HepG2 (cell line): ENCODE measurements around the gene LSM2. TPM values are rescaled to one million over a fixed set of nuclear protein-coding genes. Genes with fewer than 3 reads are reported as not detected.

Experiments used
- CBX5 ChIP-seq: sonication (generic); formaldehyde crosslinking; IDR thresholded peaks from 2 replicates; pipeline ENCODE4 v1.4.0; 2020; ENCODE audit warnings: missing genetic modification reagents, borderline replicate concordance
- ETV5 ChIP-seq: IDR thresholded peaks from 2 replicates; pipeline ENCODE4 v1.6.1; 2018; ENCODE audit warnings: missing biosample characterization, missing genetic modification reagents, inconsistent platforms, borderline replicate concordance
- MTF1 ChIP-seq: sonication (generic); formaldehyde crosslinking; IDR thresholded peaks from 2 replicates; pipeline ENCODE4 v1.5.0; 2020; ENCODE audit warnings: missing genetic modification reagents
- NFIB ChIP-seq: sonication (generic); formaldehyde crosslinking; IDR thresholded peaks from 2 replicates; pipeline ENCODE4 v1.9.0; 2021; ENCODE audit warnings: missing genetic modification reagents, mild to moderate bottlenecking, borderline replicate concordance
- RAD21 ChIP-seq: fragments of 450-650 bp; formaldehyde crosslinking; IDR thresholded peaks from 2 replicates; pipeline ENCODE4 v1.5.0; 2020; ENCODE audit warnings: mild to moderate bottlenecking
- RFX3 ChIP-seq: IDR thresholded peaks from 2 replicates; pipeline ENCODE4 v1.6.1; 2016; ENCODE audit warnings: missing biosample characterization, missing genetic modification reagents
- TRIM24 ChIP-seq: sonication (generic); formaldehyde crosslinking; IDR thresholded peaks from 2 replicates; pipeline ENCODE4 v1.8.0; 2022; ENCODE audit warnings: mild to moderate bottlenecking, missing genetic modification reagents
- ZMYM4 ChIP-seq: sonication (generic); formaldehyde crosslinking; IDR thresholded peaks from 2 replicates; pipeline ENCODE4 v1.8.1; 2023; ENCODE audit warnings: mild to moderate bottlenecking, missing genetic modification reagents
- ZNF17 ChIP-seq: sonication (generic); formaldehyde crosslinking; IDR thresholded peaks from 2 replicates; pipeline ENCODE4 v1.5.0; 2020; ENCODE audit warnings: mild to moderate bottlenecking, missing genetic modification reagents
- ZNF329 ChIP-seq: sonication (generic); formaldehyde crosslinking; IDR thresholded peaks from 2 replicates; pipeline ENCODE4 v1.9.0; 2021; ENCODE audit warnings: low read depth, mild to moderate bottlenecking, missing genetic modification reagents
- ZNF484 ChIP-seq: sonication (generic); formaldehyde crosslinking; IDR thresholded peaks from 2 replicates; pipeline ENCODE4 v1.5.1; 2020; ENCODE audit warnings: mild to moderate bottlenecking, low read depth, missing genetic modification reagents, borderline replicate concordance
- polyA plus RNA-seq, 8 experiments: library from polyadenylated mRNA; depleted of rRNA in 3 of 8; stranded (reverse) in 7 of 8; unstranded in 1 of 8; fragments of >200 nt; fragmentation: Illumina TruSeq in 4 of 8; extraction: Trizol in 4 of 8; gene quantifications; 2 replicates each; pipeline versions ENCODE4 v1.2.1 to v1.2.3, GENCODE V29; 2011 to 2016; ENCODE audit warnings: low read depth in 4 of 8, missing spikeins in 1 of 8, mixed read lengths in 1 of 8; ENCODE audit not compliant: insufficient read depth in 1 of 8
- total RNA-seq, 5 experiments: library from RNA; depleted of rRNA; stranded (reverse); fragments of >200 nt; fragmentation: Illumina TruSeq; extraction: Trizol; gene quantifications; 2 replicates each; pipeline ENCODE4 v1.2.3, GENCODE V29; 2016; ENCODE audit warnings: low read depth in 1 of 5
- TF ChIP-seq, protein P1 (sequence below): sonication (generic); formaldehyde crosslinking; IDR thresholded peaks from 2 replicates; pipeline ENCODE4 v1.4.0; 2020; ENCODE audit warnings: low read depth, mild to moderate bottlenecking, missing genetic modification reagents
- TF ChIP-seq, protein P2 (sequence below): sonication (generic); formaldehyde crosslinking; IDR thresholded peaks from 2 replicates; pipeline ENCODE4 v1.5.1; 2020; ENCODE audit warnings: mild to moderate bottlenecking, missing genetic modification reagents, borderline replicate concordance
- TF ChIP-seq, protein P3 (sequence below): sonication (generic); formaldehyde crosslinking; IDR thresholded peaks from 2 replicates; pipeline ENCODE4 v1.4.0; 2020; ENCODE audit warnings: mild to moderate bottlenecking, missing genetic modification reagents
- TF ChIP-seq, protein P4 (sequence below): sonication (generic); formaldehyde crosslinking; IDR thresholded peaks from 2 replicates; pipeline ENCODE4 v1.4.0; 2020; ENCODE audit warnings: missing genetic modification reagents
- TF ChIP-seq, protein P5 (sequence below): sonication (generic); formaldehyde crosslinking; IDR thresholded peaks from 2 replicates; pipeline ENCODE4 v1.4.0; 2020; ENCODE audit warnings: missing genetic modification reagents
- TF ChIP-seq, protein P6 (sequence below): sonication (generic); formaldehyde crosslinking; conservative IDR thresholded peaks from 2 replicates; pipeline ENCODE4 v1.5.0; 2020; ENCODE audit warnings: missing genetic modification reagents

Gene LSM2
- total and polyA plus RNA-seq, 2 of the 13 experiments (the other 11 are each of a cell fraction or from before 2014, with no cell fraction given), result 69.4 to 90.5 TPM

DNA sequence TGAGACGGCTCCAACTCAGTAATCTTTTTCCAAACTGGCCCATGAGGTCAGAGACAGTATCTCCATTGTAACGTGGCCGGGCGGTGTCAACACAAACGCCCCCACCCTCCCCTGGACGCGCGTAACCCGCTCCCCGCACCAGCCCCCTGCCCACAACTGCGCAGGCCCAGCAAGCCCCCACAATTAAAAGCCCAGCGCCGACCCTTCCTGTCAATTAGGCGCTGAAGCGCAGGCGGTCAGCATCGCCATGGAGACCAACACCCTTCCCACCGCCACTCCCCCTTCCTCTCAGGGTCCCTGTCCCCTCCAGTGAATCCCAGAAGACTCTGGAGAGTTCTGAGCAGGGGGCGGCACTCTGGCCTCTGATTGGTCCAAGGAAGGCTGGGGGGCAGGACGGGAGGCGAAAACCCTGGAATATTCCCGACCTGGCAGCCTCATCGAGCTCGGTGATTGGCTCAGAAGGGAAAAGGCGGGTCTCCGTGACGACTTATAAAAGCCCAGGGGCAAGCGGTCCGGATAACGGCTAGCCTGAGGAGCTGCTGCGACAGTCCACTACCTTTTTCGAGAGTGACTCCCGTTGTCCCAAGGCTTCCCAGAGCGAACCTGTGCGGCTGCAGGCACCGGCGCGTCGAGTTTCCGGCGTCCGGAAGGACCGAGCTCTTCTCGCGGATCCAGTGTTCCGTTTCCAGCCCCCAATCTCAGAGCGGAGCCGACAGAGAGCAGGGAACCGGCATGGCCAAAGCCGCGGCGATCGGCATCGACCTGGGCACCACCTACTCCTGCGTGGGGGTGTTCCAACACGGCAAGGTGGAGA lies 8.5 kb upstream of the LSM2 start, which contains the start of the genes HSPA1A and HSPA1L (continued):
- TF ChIP-seq, protein P1, sequence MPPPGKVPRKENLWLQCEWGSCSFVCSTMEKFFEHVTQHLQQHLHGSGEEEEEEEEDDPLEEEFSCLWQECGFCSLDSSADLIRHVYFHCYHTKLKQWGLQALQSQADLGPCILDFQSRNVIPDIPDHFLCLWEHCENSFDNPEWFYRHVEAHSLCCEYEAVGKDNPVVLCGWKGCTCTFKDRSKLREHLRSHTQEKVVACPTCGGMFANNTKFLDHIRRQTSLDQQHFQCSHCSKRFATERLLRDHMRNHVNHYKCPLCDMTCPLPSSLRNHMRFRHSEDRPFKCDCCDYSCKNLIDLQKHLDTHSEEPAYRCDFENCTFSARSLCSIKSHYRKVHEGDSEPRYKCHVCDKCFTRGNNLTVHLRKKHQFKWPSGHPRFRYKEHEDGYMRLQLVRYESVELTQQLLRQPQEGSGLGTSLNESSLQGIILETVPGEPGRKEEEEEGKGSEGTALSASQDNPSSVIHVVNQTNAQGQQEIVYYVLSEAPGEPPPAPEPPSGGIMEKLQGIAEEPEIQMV, result 0 out of 2 replicates have a peak, but pooled peaks have one; percentile 44
- TF ChIP-seq NFIB (no peak), RAD21 (CRISPR knock-in tag) (peak; percentile 22; the same call in 1 of the 2 replicates), TRIM24 (no peak), ZNF484 (CRISPR knock-in tag) (no peak), ZNF329 (CRISPR knock-in tag) (no peak), ZNF17 (CRISPR knock-in tag) (no peak), CBX5 (CRISPR knock-in tag) (no peak), RFX3 (peak; percentile 64), MTF1 (CRISPR knock-in tag) (no peak), ETV5 (peak; percentile 64), ZMYM4 (CRISPR knock-in tag) (peak; percentile 81)
- TF ChIP-seq, protein P2, sequence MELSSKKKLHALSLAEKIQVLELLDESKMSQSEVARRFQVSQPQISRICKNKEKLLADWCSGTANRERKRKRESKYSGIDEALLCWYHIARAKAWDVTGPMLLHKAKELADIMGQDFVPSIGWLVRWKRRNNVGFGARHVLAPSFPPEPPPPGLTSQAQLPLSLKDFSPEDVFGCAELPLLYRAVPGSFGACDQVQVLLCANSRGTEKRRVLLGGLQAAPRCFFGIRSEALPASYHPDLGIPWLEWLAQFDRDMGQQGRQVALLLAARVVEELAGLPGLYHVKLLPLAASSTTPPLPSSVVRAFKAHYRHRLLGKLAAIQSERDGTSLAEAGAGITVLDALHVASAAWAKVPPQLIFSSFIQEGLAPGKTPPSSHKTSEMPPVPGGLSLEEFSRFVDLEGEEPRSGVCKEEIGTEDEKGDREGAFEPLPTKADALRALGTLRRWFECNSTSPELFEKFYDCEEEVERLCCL (CRISPR knock-in tag), result no peak
- TF ChIP-seq, protein P3, sequence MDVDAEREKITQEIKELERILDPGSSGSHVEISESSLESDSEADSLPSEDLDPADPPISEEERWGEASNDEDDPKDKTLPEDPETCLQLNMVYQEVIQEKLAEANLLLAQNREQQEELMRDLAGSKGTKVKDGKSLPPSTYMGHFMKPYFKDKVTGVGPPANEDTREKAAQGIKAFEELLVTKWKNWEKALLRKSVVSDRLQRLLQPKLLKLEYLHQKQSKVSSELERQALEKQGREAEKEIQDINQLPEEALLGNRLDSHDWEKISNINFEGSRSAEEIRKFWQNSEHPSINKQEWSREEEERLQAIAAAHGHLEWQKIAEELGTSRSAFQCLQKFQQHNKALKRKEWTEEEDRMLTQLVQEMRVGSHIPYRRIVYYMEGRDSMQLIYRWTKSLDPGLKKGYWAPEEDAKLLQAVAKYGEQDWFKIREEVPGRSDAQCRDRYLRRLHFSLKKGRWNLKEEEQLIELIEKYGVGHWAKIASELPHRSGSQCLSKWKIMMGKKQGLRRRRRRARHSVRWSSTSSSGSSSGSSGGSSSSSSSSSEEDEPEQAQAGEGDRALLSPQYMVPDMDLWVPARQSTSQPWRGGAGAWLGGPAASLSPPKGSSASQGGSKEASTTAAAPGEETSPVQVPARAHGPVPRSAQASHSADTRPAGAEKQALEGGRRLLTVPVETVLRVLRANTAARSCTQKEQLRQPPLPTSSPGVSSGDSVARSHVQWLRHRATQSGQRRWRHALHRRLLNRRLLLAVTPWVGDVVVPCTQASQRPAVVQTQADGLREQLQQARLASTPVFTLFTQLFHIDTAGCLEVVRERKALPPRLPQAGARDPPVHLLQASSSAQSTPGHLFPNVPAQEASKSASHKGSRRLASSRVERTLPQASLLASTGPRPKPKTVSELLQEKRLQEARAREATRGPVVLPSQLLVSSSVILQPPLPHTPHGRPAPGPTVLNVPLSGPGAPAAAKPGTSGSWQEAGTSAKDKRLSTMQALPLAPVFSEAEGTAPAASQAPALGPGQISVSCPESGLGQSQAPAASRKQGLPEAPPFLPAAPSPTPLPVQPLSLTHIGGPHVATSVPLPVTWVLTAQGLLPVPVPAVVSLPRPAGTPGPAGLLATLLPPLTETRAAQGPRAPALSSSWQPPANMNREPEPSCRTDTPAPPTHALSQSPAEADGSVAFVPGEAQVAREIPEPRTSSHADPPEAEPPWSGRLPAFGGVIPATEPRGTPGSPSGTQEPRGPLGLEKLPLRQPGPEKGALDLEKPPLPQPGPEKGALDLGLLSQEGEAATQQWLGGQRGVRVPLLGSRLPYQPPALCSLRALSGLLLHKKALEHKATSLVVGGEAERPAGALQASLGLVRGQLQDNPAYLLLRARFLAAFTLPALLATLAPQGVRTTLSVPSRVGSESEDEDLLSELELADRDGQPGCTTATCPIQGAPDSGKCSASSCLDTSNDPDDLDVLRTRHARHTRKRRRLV (CRISPR knock-in tag), result no peak
- TF ChIP-seq, protein P4, sequence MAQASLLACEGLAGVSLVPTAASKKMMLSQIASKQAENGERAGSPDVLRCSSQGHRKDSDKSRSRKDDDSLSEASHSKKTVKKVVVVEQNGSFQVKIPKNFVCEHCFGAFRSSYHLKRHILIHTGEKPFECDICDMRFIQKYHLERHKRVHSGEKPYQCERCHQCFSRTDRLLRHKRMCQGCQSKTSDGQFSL (CRISPR knock-in tag), result no peak; the same call in 1 of the 2 replicates
- TF ChIP-seq, protein P5, sequence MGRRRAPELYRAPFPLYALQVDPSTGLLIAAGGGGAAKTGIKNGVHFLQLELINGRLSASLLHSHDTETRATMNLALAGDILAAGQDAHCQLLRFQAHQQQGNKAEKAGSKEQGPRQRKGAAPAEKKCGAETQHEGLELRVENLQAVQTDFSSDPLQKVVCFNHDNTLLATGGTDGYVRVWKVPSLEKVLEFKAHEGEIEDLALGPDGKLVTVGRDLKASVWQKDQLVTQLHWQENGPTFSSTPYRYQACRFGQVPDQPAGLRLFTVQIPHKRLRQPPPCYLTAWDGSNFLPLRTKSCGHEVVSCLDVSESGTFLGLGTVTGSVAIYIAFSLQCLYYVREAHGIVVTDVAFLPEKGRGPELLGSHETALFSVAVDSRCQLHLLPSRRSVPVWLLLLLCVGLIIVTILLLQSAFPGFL (CRISPR knock-in tag), result no peak
- TF ChIP-seq, protein P6, sequence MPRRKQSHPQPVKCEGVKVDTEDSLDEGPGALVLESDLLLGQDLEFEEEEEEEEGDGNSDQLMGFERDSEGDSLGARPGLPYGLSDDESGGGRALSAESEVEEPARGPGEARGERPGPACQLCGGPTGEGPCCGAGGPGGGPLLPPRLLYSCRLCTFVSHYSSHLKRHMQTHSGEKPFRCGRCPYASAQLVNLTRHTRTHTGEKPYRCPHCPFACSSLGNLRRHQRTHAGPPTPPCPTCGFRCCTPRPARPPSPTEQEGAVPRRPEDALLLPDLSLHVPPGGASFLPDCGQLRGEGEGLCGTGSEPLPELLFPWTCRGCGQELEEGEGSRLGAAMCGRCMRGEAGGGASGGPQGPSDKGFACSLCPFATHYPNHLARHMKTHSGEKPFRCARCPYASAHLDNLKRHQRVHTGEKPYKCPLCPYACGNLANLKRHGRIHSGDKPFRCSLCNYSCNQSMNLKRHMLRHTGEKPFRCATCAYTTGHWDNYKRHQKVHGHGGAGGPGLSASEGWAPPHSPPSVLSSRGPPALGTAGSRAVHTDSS, result no peak
